Measurements from ENCODE around the gene BIRC7.

BIRC7 gene

DNA sequence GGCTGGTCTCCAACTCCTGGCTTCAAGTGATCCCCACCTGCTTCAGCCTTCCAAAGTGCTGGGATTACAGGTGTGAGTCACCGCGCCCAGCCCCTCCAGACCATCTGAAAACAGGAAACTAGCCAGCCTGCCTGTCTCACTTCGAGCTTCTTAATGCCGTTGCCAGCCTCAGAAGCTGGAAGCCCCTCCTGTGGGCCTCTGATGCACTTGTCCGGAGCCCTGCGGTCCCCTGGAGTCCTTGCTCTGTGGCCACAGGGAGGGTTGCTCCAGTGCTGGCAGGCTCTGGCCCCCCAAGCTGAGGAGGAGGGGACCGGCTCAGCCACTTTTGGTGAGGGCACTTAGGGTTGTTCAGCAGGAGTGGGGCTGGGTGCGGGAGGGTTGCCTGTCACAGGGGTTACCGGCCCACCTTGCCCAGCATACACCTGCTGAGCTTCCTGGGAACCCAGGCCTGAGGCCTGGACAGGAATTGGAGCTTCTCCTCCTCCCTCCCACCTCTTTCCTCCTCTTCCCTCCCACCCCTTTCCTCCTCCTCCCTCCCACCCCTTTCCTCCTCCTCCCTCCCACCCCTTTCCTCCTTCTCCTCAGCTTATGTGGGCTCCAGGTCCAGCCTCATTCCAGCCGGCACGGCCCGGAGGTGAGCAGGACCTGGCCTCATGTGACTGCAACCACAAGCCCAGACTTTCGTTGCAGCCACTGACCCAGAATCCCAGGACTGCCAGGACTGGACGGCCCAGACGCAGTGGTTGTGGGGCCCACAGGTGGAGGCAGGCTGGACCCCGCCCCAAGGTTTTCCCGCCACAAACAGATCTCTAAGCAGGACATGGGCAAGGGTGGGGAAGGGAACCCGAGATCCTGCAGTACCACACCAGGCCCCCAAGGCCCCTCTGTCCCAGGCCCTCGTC, 9.4 kb upstream of the BIRC7 start:
- no peak for DNase-seq (ENCODE audit: low read depth)
- no peak overlapping the region for H3K4me3 ChIP-seq (ENCODE audit: low read length)
- TF ChIP-seq, protein P1, sequence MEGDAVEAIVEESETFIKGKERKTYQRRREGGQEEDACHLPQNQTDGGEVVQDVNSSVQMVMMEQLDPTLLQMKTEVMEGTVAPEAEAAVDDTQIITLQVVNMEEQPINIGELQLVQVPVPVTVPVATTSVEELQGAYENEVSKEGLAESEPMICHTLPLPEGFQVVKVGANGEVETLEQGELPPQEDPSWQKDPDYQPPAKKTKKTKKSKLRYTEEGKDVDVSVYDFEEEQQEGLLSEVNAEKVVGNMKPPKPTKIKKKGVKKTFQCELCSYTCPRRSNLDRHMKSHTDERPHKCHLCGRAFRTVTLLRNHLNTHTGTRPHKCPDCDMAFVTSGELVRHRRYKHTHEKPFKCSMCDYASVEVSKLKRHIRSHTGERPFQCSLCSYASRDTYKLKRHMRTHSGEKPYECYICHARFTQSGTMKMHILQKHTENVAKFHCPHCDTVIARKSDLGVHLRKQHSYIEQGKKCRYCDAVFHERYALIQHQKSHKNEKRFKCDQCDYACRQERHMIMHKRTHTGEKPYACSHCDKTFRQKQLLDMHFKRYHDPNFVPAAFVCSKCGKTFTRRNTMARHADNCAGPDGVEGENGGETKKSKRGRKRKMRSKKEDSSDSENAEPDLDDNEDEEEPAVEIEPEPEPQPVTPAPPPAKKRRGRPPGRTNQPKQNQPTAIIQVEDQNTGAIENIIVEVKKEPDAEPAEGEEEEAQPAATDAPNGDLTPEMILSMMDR (conservative IDR thresholded peaks at IDR 0.05; ENCODE audit: low read length), result no peak

GRCh38 chr20:63227260-63227659, 8.4 kb upstream of the BIRC7 start:
- no peak for DNase-seq (ENCODE audit: low read depth)
- no peak overlapping the region for H3K4me3 ChIP-seq (ENCODE audit: low read length)
- TF ChIP-seq, protein P1 (conservative IDR thresholded peaks at IDR 0.05; ENCODE audit: low read length), result no peak

GRCh38 chr20:63228806-63229205, 6.9 kb upstream of the BIRC7 start:
- no peak overlapping the region for H3K4me3 ChIP-seq (ENCODE audit: low read length)
- TF ChIP-seq, protein P1 (conservative IDR thresholded peaks at IDR 0.05; ENCODE audit: low read length), result no peak
- no peak for DNase-seq (ENCODE audit: low read depth)

DNA sequence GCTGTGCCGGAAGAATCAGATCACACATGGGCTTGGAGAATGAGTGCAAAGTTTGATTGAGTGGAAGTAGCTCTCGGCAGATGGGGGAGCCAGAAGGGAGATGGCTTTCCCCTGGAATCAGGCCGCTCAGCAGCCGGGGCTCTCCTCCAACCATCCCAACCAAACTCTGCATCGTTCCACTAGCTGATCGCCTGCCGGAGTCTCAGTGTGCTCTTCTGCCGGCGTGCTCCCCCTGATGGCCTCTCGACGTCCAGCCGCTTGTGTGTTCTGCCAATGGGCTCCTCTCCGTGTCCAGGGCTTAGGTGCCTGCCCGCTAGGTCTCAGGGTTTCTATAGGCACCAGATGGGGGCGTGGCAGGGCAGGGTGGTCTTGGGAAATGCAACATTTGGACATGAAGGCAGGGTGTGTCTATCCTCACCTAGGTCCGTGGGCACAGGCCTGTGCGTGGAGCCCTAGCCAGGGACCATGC, 4.9 kb upstream of the BIRC7 start:
- peak; percentile 68 for DNase-seq (ENCODE audit: low read depth)
- no peak overlapping the region for H3K4me3 ChIP-seq (ENCODE audit: low read length)
- TF ChIP-seq, protein P1 (conservative IDR thresholded peaks at IDR 0.05; ENCODE audit: low read length), result peak; percentile 72

DNA sequence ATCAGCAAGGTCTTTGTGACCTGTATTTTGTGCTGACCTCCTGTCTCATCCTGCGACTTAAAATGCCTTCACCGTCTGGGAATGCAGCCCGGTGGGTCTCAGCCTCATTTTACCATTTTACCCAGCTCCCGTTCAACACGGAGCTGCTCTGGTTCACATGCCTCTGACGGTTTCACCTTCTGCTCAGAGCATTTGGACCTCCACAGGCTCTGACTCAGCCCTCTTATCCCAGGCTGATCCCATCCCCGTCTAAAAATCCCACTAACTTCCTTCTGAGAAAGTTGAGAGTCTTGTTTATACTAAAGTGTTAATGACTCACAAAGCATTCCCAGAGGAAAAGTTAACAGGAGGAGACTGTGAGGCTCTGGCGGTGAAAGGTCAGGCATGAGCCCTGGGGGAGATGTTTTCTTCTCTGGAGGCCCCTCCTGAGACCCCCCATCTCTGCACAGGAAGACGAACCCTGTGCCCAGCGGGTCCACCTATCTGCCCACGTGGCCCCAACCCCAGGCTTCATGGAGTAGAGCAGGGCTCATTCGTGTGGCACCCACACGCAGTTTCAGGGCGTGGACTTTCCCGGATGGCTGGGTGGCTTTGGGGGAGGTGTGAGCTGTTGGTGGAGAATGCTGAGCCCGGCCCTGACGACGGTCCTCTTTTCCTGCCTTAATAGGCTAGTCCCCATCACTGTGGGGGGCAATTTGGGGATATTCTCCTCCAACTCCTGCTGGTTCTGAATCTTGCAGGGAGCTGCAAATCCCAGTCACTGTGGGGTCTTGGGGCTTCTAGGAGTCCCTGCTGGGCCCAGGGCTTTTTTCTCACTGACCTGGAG, 3.3 kb upstream of the BIRC7 start:
- TF ChIP-seq, protein P1 (conservative IDR thresholded peaks at IDR 0.05; ENCODE audit: low read length), result no peak
- no peak overlapping the region for H3K4me3 ChIP-seq (ENCODE audit: low read length)
- peak; percentile 78 for DNase-seq (ENCODE audit: low read depth)

- no peak for DNase-seq (ENCODE audit: low read depth)
- TF ChIP-seq, protein P1 (conservative IDR thresholded peaks at IDR 0.05; ENCODE audit: low read length), result no peak
- H3K4me3 ChIP-seq (ENCODE audit: low read length), result no peak overlapping the region
Observed at GRCh38 chr20:63233061-63233344, 2.7 kb upstream of the BIRC7 start.
